ENCODE data around the gene MGAT5. TPM values are rescaled to one million over a fixed set of nuclear protein-coding genes. Genes with fewer than 3 reads are reported as not detected.

MGAT5 gene
- total RNA-seq, 1 experiment from 2014 or later = 22.1 TPM

GRCh38 chr2:134308474-134309385 lies 54.9 kb downstream of the MGAT5 start:
- Histone ChIP-seq H3K4me3 (ENCODE audit: low read depth, low read length) (no peak overlapping the region), H3K4me1 (no peaks in the 10 kb centered on the region), H3K9me3 (no peaks in the 10 kb centered on the region), H3K36me3 (ENCODE audit: control insufficient read depth, insufficient read depth, low read length) (no peaks in the 10 kb centered on the region), H3K27me3 (replicated peaks; ENCODE audit: control insufficient read depth, insufficient read depth, low read length) (no peaks in the 10 kb centered on the region)
- H3K4me1 Mint-ChIP-seq (ENCODE audit: low read depth, unreplicated experiment) = no peaks in the 10 kb centered on the region
- H3K9me3 Mint-ChIP-seq (ENCODE audit: unreplicated experiment) = no peaks in the 10 kb centered on the region
- H3K27ac Mint-ChIP-seq (ENCODE audit: unreplicated experiment) = no peak overlapping the region
- intact Hi-C loops (cut with micrococcal nuclease; ENCODE audit: unreplicated experiment) = no loop called here
- no TSS peak for BruUV-seq (replicated peaks)
- no peak overlapping the region for H3K4me3 Mint-ChIP-seq (ENCODE audit: unreplicated experiment)
- H3K36me3 Mint-ChIP-seq (ENCODE audit: insufficient read depth, unreplicated experiment) = no peaks in the 10 kb centered on the region
- CTCF ChIA-PET = no interaction called here
- POLR2A ChIA-PET = no interaction called here
- DNase-seq = no peak
- TF ChIP-seq CTCF (IDR thresholded peaks at IDR 0.05; ENCODE audit: insufficient read depth in 1 of 2, low read depth in 1 of 2, low read length in 1 of 2, severe bottlenecking in 1 of 2, unreplicated experiment in 1 of 2) = no peak
- H3K27me3 Mint-ChIP-seq (ENCODE audit: insufficient read depth, unreplicated experiment) = no peaks in the 10 kb centered on the region

GRCh38 chr2:134310107-134311079 lies 56.5 kb downstream of the MGAT5 start:
- Histone ChIP-seq H3K9me3 (no peaks in the 10 kb centered on the region), H3K27me3 (replicated peaks; ENCODE audit: control insufficient read depth, insufficient read depth, low read length) (no peaks in the 10 kb centered on the region), H3K4me3 (ENCODE audit: low read depth, low read length) (no peak overlapping the region), H3K36me3 (ENCODE audit: control insufficient read depth, insufficient read depth, low read length) (no peaks in the 10 kb centered on the region), H3K4me1 (no peaks in the 10 kb centered on the region)
- Mint-ChIP-seq H3K27me3 (ENCODE audit: insufficient read depth, unreplicated experiment) (no peaks in the 10 kb centered on the region), H3K27ac (ENCODE audit: unreplicated experiment) (no peak overlapping the region), H3K4me3 (ENCODE audit: unreplicated experiment) (no peak overlapping the region), H3K9me3 (ENCODE audit: unreplicated experiment) (no peaks in the 10 kb centered on the region), H3K4me1 (ENCODE audit: low read depth, unreplicated experiment) (no peaks in the 10 kb centered on the region), H3K36me3 (ENCODE audit: insufficient read depth, unreplicated experiment) (no peaks in the 10 kb centered on the region)
- ChIA-PET CTCF (no interaction called here), POLR2A (no interaction called here)
- no peak for DNase-seq
- no peak for TF ChIP-seq CTCF (IDR thresholded peaks at IDR 0.05; ENCODE audit: insufficient read depth in 1 of 2, low read depth in 1 of 2, low read length in 1 of 2, severe bottlenecking in 1 of 2, unreplicated experiment in 1 of 2)
- intact Hi-C loops (cut with micrococcal nuclease; ENCODE audit: unreplicated experiment) = no loop called here
- BruUV-seq (replicated peaks) = no TSS peak

GRCh38 chr2:134312482-134312881 lies 58.6 kb downstream of the MGAT5 start:
- no peaks in the 10 kb centered on the region for H3K4me1 Mint-ChIP-seq (ENCODE audit: low read depth, unreplicated experiment)
- CTCF ChIA-PET = no interaction called here

More at GRCh38 chr2:134312482-134312881, 58.6 kb downstream of the MGAT5 start:
- Histone ChIP-seq H3K9me3 (no peaks in the 10 kb centered on the region), H3K27me3 (replicated peaks; ENCODE audit: control insufficient read depth, insufficient read depth, low read length) (no peaks in the 10 kb centered on the region), H3K36me3 (ENCODE audit: control insufficient read depth, insufficient read depth, low read length) (no peaks in the 10 kb centered on the region), H3K4me3 (ENCODE audit: low read depth, low read length) (no peak overlapping the region), H3K4me1 (no peaks in the 10 kb centered on the region)
- BruUV-seq (replicated peaks) = no TSS peak
- no peak overlapping the region for H3K4me3 Mint-ChIP-seq (ENCODE audit: unreplicated experiment)
- no peaks in the 10 kb centered on the region for H3K9me3 Mint-ChIP-seq (ENCODE audit: unreplicated experiment)
- POLR2A ChIA-PET = no interaction called here
- H3K27me3 Mint-ChIP-seq (ENCODE audit: insufficient read depth, unreplicated experiment) = no peaks in the 10 kb centered on the region
- TF ChIP-seq CTCF (IDR thresholded peaks at IDR 0.05; ENCODE audit: insufficient read depth in 1 of 2, low read depth in 1 of 2, low read length in 1 of 2, severe bottlenecking in 1 of 2, unreplicated experiment in 1 of 2) = no peak
- intact Hi-C loops (cut with micrococcal nuclease; ENCODE audit: unreplicated experiment) = no loop called here
- no peaks in the 10 kb centered on the region for H3K36me3 Mint-ChIP-seq (ENCODE audit: insufficient read depth, unreplicated experiment)
- no peak for DNase-seq
- H3K27ac Mint-ChIP-seq (ENCODE audit: unreplicated experiment) = no peak overlapping the region

Data from Caco-2 (cell line).